OCI-LY3 (cell line): ENCODE results near the gene COLEC11.
"Not testable (repeated sequence)": the region's sequence is repeated elsewhere in the genome, so short reads cannot be mapped to it uniquely, and the experiment has no call there.

Source experiments
- H2AFZ ChIP-seq: fragments of 200-600, 300-600 bp; shearing (Covaris generic); 2 replicates; pipeline ENCODE4 v1.6.0; 2014; ENCODE audit warnings: antibody characterized with exemption, low read depth, low read length
- H3K27ac ChIP-seq: fragments of 200-600, 300-600 bp; sonication (generic); 2 replicates; pipeline ENCODE4 v1.5.1; 2014; ENCODE audit warnings: mild to moderate bottlenecking, low read length, moderate library complexity, mixed read lengths
- H3K27me3 ChIP-seq: fragments of 200-600, 300-600 bp; sonication (generic); 2 replicates; pipeline ENCODE4 v1.6.1; 2014; ENCODE audit warnings: low read depth, low read length, mixed read lengths
- H3K36me3 ChIP-seq: fragments of 200-600, 300-600 bp; sonication (generic); replicated peaks from 2 replicates; pipeline ENCODE3; 2014; ENCODE audit warnings: low read depth, low read length, mixed read lengths
- H3K4me1 ChIP-seq: fragments of 300-600, 200-600 bp; sonication (generic); 2 replicates; pipeline ENCODE4 v1.6.1; 2014; ENCODE audit warnings: low read length, mixed read lengths
- H3K4me2 ChIP-seq: fragments of 200-600, 300-600 bp; sonication (generic); 2 replicates; pipeline ENCODE4 v1.6.1; 2014; ENCODE audit warnings: low read length, mixed read lengths
- H3K4me3 ChIP-seq: fragments of 300-600, 200-600 bp; sonication (generic); 2 replicates; pipeline ENCODE4 v1.5.1; 2014; ENCODE audit warnings: antibody characterized with exemption, mild to moderate bottlenecking, low read length, moderate library complexity
- H3K79me2 ChIP-seq: fragments of 300-600, 200-600 bp; shearing (Covaris generic); 2 replicates; pipeline ENCODE4 v1.6.1; 2014; ENCODE audit warnings: mild to moderate bottlenecking, low read length, mixed read lengths
- H3K9ac ChIP-seq: fragments of 300-600, 200-600 bp; shearing (Covaris generic); 2 replicates; pipeline ENCODE4 v1.6.0; 2014; ENCODE audit warnings: mild to moderate bottlenecking, low read length, moderate library complexity
- H3K9me3 ChIP-seq: fragments of 200-600, 300-600 bp; shearing (Covaris generic); 2 replicates; pipeline ENCODE4 v1.6.1; 2014; ENCODE audit warnings: low read length, mixed read lengths; ENCODE audit not compliant: insufficient read depth
- H4K20me1 ChIP-seq: fragments of 200-600, 300-600 bp; sonication (generic); 2 replicates; pipeline ENCODE4 v1.6.1; 2016; ENCODE audit warnings: low read length, mixed read lengths; ENCODE audit not compliant: insufficient read depth
- EZH2phosphoT487 ChIP-seq: fragments of 200-600 bp; shearing (Covaris generic); IDR thresholded peaks from 2 replicates; pipeline ENCODE4 v1.6.1; 2018; ENCODE audit warnings: antibody characterized with exemption, mixed run types, low read depth
- TF ChIP-seq, protein P1 (sequence below): fragments of 200-600, 300-600 bp; sonication (generic); IDR thresholded peaks from 2 replicates; pipeline ENCODE4 v1.5.1; 2014; ENCODE audit warnings: antibody characterized with exemption, low read length, low read depth

Gene COLEC11

DNA sequence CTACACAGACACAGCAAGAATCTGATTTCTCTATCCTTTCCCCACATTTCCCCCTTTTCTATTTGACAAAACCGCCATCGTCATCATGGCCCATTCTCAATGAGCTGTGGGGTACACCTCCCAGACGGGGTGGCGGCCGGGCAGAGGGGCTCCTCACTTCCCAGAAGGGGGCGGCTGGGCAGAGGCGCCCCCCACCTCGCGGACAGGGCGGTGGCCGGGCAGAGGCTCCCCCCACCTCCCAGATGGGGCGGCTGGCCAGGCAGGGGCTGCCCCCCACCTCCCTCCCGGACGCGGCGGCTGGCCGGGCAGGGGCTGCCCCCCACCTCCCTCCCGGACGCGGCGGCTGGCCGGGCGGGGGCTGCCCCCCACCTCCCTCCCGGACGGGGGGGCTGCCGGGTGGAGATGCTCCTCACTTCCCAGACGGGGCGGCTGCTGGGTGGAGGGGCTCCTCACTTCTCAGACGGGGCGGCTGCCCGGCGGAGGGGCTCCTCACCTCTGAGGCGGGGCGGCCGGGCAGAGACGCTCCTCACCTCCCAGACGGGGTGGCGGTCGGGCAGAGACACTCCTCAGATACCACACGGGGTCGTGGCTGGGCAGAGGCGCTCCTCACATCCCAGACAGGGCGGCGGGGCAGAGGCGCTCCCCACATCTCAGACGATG is 20.8 kb downstream of the COLEC11 start:
- H2AFZ ChIP-seq, H3K79me2 ChIP-seq, H3K4me2 ChIP-seq, H3K36me3 ChIP-seq, H4K20me1 ChIP-seq, H3K27ac ChIP-seq, H3K27me3 ChIP-seq, H3K4me3 ChIP-seq, H3K9ac ChIP-seq, H3K9me3 ChIP-seq, H3K4me1 ChIP-seq: not testable (repeated sequence)

DNA sequence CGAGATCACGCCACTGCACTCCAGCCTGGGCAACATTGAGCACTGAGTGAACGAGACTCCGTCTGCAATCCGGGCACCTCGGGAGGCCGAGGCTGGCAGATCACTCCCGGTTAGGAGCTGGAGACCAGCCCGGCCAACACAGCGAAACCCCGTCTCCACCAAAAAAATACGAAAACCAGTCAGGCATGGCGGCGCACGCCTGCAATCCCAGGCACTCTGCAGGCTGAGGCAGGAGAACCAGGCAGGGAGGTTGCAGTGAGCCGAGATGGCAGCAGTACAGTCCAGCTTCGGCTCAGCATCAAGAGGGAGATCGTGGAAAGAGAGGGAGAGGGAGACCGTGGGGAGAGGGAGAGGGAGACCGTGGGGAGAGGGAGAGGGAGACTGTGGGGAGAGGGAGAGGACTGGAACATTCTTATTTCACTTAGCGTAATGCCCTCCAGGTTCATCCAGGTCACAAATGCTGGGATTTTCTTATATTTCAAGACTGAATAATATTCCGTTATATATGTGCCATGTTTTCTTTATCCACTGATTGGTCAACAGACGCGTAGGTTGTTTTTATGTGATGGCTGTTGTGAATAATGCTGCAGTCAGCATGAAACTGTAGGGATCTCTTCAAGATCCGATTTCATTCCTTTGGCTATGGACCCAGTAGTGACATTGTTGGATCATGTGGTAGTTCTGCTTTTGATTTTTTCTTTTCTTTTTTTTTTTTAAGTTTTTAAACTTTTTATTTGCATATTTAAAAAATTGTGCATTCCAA is 21.7 kb downstream of the COLEC11 start:
- not testable (repeated sequence) for H4K20me1 ChIP-seq, H3K79me2 ChIP-seq, H3K4me3 ChIP-seq, H3K4me1 ChIP-seq, H2AFZ ChIP-seq, H3K9ac ChIP-seq, H3K27me3 ChIP-seq, H3K9me3 ChIP-seq, H3K27ac ChIP-seq, H3K4me2 ChIP-seq, H3K36me3 ChIP-seq

DNA sequence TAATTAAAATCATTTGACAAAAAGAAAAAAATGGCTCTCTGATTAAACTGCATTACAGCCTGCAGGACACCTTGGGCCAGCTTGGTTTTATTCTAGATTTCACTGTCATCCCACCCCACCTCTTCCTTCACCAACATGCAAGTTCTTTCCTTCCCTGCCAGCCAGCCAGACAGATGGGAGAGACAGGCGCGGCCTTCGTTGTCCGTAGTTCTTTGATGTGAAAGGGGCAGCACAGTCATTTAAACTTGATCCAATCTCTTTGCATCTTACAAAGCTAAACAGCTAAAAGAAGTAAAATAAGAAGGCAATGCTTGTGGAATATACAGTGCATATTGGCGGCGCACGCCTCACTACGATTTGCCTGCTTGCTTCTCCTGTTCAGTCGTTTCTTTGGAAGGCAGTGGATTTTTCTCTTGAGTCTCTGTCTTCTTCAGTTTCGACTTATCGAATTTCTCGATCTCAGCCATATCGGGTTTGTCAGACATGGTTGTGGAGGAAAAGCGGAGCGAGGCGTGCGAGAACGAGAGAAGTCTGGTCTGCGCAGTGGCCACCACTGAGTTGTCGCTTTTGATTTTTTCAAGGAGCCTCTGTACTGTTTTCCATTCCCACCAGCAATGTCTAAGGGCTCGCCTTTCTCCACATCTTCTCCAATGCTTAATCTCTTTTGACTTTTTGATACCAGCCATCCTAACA is 22.4 kb downstream of the COLEC11 start:
- H3K4me2 ChIP-seq: no peak overlapping the region
- H3K79me2 ChIP-seq: no peaks in the 10 kb centered on the region
- H3K4me3 ChIP-seq: no peak overlapping the region
- H3K4me1 ChIP-seq: no peaks in the 10 kb centered on the region
- H3K27ac ChIP-seq: no peak overlapping the region
- H3K9me3 ChIP-seq: peaks cover 3% of the 10 kb centered on the region; the same call in 1 of the 2 replicates
- H3K27me3 ChIP-seq: no peaks in the 10 kb centered on the region
- TF ChIP-seq, protein P1, sequence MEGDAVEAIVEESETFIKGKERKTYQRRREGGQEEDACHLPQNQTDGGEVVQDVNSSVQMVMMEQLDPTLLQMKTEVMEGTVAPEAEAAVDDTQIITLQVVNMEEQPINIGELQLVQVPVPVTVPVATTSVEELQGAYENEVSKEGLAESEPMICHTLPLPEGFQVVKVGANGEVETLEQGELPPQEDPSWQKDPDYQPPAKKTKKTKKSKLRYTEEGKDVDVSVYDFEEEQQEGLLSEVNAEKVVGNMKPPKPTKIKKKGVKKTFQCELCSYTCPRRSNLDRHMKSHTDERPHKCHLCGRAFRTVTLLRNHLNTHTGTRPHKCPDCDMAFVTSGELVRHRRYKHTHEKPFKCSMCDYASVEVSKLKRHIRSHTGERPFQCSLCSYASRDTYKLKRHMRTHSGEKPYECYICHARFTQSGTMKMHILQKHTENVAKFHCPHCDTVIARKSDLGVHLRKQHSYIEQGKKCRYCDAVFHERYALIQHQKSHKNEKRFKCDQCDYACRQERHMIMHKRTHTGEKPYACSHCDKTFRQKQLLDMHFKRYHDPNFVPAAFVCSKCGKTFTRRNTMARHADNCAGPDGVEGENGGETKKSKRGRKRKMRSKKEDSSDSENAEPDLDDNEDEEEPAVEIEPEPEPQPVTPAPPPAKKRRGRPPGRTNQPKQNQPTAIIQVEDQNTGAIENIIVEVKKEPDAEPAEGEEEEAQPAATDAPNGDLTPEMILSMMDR: no peak
- no peak for TF ChIP-seq EZH2phosphoT487
- H3K9ac ChIP-seq: no peak overlapping the region
- no peaks in the 10 kb centered on the region for H4K20me1 ChIP-seq
- no peaks in the 10 kb centered on the region for H3K36me3 ChIP-seq
- H2AFZ ChIP-seq: no peak overlapping the region

DNA sequence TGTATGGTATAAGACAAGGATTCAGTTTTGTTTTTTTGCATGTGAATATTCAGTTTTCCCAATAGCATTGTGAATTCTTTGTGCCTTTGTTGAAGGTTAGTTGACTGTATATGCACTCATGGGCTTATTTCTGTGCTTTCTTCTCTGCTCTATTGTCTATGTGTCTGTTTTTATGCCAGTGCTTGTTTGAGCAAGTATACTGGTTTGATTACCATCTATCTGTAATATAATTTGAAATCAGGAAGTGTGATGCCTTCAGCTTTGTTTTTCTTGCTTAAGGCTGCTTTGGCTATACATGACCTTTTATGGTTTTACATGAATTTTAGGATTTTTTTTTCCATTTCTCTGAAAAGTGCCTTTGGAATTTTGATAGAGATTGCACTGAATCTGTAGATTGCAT is 23.5 kb downstream of the COLEC11 start:
- H3K36me3 ChIP-seq: no peaks in the 10 kb centered on the region
- no peaks in the 10 kb centered on the region for H3K27me3 ChIP-seq
- H2AFZ ChIP-seq: no peak overlapping the region
- no peak overlapping the region for H3K4me2 ChIP-seq
- H3K4me3 ChIP-seq: no peak overlapping the region
- H3K27ac ChIP-seq: no peak overlapping the region
- H3K9me3 ChIP-seq: peaks cover 3% of the 10 kb centered on the region; the same call in 1 of the 2 replicates
- no peaks in the 10 kb centered on the region for H3K4me1 ChIP-seq
- no peaks in the 10 kb centered on the region for H4K20me1 ChIP-seq
- no peaks in the 10 kb centered on the region for H3K79me2 ChIP-seq
- H3K9ac ChIP-seq: no peak overlapping the region
- TF ChIP-seq, protein P1: no peak
- no peak for TF ChIP-seq EZH2phosphoT487

DNA sequence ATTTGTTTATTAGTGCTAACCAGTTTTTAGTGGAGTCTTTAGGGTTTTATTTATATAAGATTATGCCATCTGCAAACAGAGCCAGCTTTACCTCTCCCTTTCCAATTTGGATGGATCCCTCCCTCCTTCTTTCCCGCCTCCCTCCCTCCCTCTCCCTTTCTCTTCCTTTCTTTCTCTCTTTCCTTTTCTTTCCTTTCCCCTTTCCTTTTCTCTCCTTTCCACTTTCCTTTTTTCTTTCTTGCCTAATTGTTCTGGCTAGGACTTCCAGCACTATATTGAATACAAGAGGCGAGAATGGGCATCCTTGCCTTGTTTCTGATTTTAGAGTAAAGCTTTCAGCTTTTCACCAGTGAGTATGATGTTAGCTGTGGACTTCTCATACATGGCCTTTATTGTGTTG is 24.1 kb downstream of the COLEC11 start:
- TF ChIP-seq, protein P1: no peak
- no peak for TF ChIP-seq EZH2phosphoT487
- H3K4me1 ChIP-seq: no peaks in the 10 kb centered on the region
- H4K20me1 ChIP-seq: no peaks in the 10 kb centered on the region
- peaks cover 3% of the 10 kb centered on the region; the same call in 1 of the 2 replicates for H3K9me3 ChIP-seq
- no peak overlapping the region for H3K4me3 ChIP-seq
- no peaks in the 10 kb centered on the region for H3K79me2 ChIP-seq
- H3K36me3 ChIP-seq: no peaks in the 10 kb centered on the region
- no peak overlapping the region for H3K9ac ChIP-seq
- no peak overlapping the region for H3K4me2 ChIP-seq
- H3K27ac ChIP-seq: no peak overlapping the region
- no peaks in the 10 kb centered on the region for H3K27me3 ChIP-seq
- H2AFZ ChIP-seq: no peak overlapping the region

DNA sequence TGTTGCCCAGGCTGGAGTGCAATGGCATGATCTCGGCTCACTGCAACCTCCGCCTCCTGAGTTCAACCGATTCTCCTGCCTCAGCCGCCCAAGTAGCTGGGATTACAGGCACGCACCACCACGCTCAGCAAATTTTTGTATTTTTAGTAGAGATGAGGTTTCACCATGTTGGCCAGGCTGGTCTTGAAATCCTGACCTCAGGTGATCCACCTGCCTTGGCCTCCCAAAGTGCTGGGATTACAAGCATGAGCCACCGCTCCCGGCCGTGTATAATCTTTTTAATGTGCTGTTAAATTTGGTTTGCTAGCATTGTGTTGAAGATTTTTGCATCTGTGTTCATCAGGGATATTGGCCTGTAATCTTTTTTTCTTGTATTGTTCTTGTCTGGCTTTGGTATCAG is 24.7 kb downstream of the COLEC11 start:
- H3K4me2 ChIP-seq, H3K36me3 ChIP-seq, H4K20me1 ChIP-seq, H3K9me3 ChIP-seq, H3K27ac ChIP-seq, H3K27me3 ChIP-seq, H3K79me2 ChIP-seq, H3K4me1 ChIP-seq, H2AFZ ChIP-seq, H3K4me3 ChIP-seq, H3K9ac ChIP-seq: not testable (repeated sequence)
